SJSA1 (cell line): Measurements from ENCODE around the gene MSX1. TPM values are rescaled to one million over a fixed set of nuclear protein-coding genes. Genes with fewer than 3 reads are reported as not detected.

Source experiments
- DNase-seq, 2 experiments: peaks; one replicate each; pipeline ENCODE4 v3.0.0-alpha.2; 2015 to 2020; ENCODE audit warnings: low spot score in 2 of 2, low read depth in 1 of 2
- H3K27ac ChIP-seq: fragments of 250-450 bp; sonication (Bioruptor Pico); 2 replicates; pipeline ENCODE4 v1.5.1; 2020; ENCODE audit warnings: mild to moderate bottlenecking, moderate library complexity
- H3K27me3 ChIP-seq: fragments of 250-450 bp; sonication (Bioruptor Pico); replicated peaks from 2 replicates; pipeline ENCODE4 v1.5.1; 2020; ENCODE audit warnings: mild to moderate bottlenecking, moderate library complexity
- H3K36me3 ChIP-seq: fragments of 250-450 bp; sonication (Bioruptor Pico); 2 replicates; pipeline ENCODE4 v1.5.1; 2020; ENCODE audit warnings: mild to moderate bottlenecking
- H3K4me1 ChIP-seq: fragments of 250-450 bp; sonication (Bioruptor Pico); replicated peaks from 2 replicates; pipeline ENCODE4 v1.6.1; 2021; ENCODE audit warnings: mild to moderate bottlenecking
- H3K4me3 ChIP-seq: fragments of 250-450 bp; sonication (Bioruptor Pico); 2 replicates; pipeline ENCODE4 v1.5.1; 2020; ENCODE audit warnings: mild to moderate bottlenecking
- H3K9me3 ChIP-seq: fragments of 250-450 bp; sonication (Bioruptor Pico); replicated peaks from 2 replicates; pipeline ENCODE4 v1.5.1; 2020; ENCODE audit warnings: mild to moderate bottlenecking
- total RNA-seq: library from RNA; depleted of rRNA; stranded (reverse); fragments of >200 nt; shearing (Covaris generic); gene quantifications from 2 replicates; pipeline ENCODE4 v1.2.3, GENCODE V29; 2014

The MSX1 gene
- total RNA-seq, 1 experiment from 2014 or later, result 10.9 TPM

DNA sequence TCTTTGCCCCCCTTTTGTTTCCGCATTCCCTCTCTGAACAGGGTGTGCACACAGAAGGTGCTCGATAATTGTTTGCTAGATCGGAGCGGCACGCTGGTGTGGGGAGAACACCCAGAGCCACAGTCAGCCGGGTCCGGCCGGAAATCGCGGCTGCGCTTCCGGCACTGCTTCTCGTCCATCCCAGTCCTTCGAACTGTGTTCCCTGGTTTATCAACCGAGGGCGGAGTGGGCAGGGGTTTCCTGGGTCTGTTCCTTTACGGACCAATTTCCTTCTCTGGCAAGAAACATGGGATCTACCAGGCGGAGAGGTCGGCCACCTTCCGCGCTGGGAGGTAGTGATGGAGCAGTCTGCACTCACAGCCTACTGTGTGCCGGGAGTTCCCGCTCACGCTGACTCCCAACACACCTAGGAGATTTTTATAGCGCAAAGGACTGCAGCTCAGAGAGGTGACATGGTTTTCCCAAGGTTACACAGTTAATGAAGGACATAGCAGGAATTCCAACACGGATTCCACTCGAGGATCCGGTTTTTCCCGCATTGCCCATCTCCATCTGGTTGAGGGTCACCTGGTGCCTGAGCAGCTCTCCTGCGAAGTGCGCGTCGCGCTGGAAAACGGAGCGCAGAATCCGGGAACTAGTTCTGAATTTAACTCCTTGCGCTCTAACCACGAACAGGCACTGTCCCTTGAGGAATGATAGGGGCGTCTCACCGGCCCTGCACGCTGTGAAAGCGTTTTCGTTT, 6.8 kb downstream of the MSX1 start:
- H3K27ac ChIP-seq, result no peak overlapping the region
- H3K9me3 ChIP-seq, result no peaks in the 10 kb centered on the region
- 0 out of 2 replicates have a peak, but pooled peaks cover 4% of the 10 kb centered on the region for H3K4me1 ChIP-seq
- H3K36me3 ChIP-seq, result no peaks in the 10 kb centered on the region
- peaks cover 10% of the 10 kb centered on the region; the same call in 1 of the 2 replicates for H3K27me3 ChIP-seq
- DNase-seq, result no peak
- no peak overlapping the region for H3K4me3 ChIP-seq

DNA sequence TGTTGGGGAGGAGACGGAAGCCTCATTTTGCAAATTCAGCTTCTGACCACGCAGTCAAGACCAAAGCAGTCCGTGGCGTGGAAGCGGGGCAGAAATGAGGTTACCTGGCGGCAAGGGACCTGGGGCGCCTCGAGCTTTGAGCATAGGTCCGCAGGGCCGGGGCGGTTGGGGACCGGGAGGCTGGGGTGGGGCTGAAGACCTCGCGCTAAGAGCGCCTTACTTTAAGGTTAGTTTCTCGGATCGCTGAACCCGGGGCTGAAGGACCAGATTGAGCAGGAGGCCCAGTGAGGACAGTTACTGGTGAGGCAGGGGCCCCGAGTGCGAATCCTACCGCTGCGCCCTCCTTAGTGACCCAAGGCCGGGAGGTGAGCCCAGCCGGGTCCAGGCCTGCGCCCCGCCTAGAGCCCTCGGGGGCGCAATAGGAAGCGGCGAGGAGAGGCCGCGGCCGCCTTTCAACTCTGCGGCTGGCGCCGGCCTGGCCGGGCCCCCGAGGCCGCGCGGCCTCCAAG, 7.5 kb downstream of the MSX1 start:
- H3K36me3 ChIP-seq, result no peaks in the 10 kb centered on the region
- H3K4me1 ChIP-seq, result no peaks in the 10 kb centered on the region
- DNase-seq, result no peak
- H3K27ac ChIP-seq, result no peak overlapping the region
- H3K27me3 ChIP-seq, result peaks cover 15% of the 10 kb centered on the region
- no peaks in the 10 kb centered on the region for H3K9me3 ChIP-seq
- no peak overlapping the region for H3K4me3 ChIP-seq

DNA sequence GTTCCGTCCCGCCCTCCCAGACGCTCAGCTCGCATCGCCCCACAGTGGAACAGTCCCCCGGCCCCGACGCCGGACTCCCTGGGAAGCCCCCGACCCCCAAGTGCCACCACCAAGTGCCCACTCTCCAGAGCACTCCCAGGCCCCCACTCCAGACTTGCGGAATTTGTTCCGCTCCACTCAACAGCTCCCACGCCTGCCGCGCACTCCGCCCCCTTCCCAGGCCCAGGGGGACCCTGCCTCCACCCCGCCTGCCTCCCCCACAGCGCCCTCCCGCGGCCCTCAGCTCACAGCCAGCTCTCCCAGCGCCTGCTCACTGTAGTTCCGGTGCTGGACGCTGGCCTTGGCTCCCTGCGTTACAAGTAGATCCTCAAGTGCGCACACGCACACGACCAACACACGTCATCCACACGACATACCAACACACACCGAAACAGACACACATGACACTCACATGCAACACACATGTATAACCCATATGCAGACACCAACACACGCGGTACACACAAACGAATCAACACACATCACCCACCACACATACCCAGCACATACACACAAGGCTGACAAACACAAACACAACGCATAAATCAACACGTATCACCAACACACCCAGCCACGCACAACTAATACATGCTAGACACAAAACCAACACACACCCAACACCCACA, 8.0 kb downstream of the MSX1 start:
- Histone ChIP-seq H3K27me3 (peaks cover 20% of the 10 kb centered on the region), H3K4me1 (no peaks in the 10 kb centered on the region), H3K27ac (no peak overlapping the region), H3K36me3 (no peaks in the 10 kb centered on the region), H3K4me3 (no peak overlapping the region), H3K9me3 (no peaks in the 10 kb centered on the region)
- no peak for DNase-seq

DNA sequence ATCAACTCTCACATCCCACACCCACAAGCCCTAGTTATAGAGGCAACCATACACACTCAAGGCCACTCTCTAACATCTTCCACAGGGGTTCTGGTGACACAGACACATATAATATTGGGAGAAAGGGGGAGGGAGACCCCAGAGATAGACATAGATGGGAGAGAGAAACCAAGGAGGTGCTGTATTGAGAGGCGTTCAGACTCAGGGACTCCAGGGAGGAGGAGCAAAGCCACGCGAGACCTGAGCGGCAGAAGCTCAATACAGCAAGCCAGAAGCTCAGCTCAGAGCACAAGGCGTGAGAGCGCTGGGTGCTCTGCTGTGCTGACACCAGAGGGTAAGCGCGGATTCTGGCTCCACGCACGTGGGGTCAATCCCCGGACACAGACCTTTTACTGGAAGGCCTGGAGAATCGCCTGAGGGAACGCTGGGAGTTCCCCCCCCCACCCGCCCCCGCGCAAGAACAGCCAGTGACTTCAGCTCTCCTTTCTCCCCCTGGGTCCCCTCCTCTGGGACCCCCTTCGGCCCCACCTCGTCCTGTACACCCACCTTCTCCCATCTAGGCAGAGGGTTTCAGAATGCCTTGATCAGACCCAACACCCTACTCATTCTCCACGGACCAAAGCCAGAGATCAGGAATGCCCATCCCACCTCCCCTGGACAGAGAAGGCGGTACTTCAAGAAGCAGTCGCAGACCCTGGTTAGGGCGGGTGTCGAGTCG, 8.7 kb downstream of the MSX1 start:
- Histone ChIP-seq H3K27me3 (peaks cover 20% of the 10 kb centered on the region), H3K36me3 (no peaks in the 10 kb centered on the region), H3K4me1 (no peaks in the 10 kb centered on the region), H3K9me3 (no peaks in the 10 kb centered on the region), H3K4me3 (no peak overlapping the region), H3K27ac (no peak overlapping the region)
- no peak for DNase-seq

DNA sequence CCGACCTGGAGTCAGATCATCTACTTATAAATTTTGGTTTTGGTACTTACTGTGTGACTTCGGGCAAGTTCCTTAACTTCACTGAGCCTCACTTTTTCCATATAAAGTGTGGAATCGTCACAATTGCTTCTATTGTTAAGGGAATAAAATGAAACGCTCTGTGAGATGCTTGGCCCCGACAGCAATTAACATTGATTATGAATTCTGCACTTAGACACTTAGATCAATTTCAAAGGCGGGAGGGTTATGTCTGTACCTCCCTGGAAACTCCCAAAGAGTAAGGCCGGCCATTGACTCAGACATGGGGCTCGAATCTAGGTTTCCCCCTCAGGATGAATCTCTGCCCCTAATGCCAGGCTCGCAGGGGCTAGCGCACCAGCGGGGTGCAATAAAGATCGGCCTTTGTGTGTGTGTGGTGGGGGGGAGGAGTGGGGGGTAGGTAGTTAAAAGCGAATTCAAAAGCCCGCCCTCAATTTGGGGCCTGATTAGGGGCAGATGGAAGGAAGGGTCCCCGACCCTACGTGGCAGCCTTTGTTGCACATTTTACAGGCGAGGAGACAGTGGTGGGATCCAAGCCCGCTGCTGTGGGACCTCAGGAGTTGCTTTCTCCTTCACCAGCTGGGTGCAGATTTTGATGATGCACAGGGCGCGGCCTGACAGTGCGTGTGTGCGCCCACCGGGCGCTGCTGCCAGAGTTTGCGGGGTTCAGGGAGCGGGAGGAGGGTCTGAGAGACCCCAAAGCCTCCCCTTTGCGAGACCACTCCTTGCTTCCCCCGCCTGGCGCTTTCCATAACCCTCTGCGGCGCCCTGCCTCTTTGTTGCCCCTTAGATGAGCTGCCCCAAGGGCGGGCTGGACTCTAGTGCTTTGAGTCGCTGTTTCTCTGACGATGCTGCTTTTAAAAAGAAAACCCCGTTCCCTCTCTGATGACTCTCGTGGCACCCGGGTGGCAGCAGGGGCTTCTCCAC, 9.6 kb downstream of the MSX1 start:
- peaks cover 20% of the 10 kb centered on the region for H3K27me3 ChIP-seq
- DNase-seq, result no peak
- no peak overlapping the region for H3K27ac ChIP-seq
- no peaks in the 10 kb centered on the region for H3K4me1 ChIP-seq
- H3K4me3 ChIP-seq, result no peak overlapping the region
- no peaks in the 10 kb centered on the region for H3K9me3 ChIP-seq
- H3K36me3 ChIP-seq, result no peaks in the 10 kb centered on the region

DNA sequence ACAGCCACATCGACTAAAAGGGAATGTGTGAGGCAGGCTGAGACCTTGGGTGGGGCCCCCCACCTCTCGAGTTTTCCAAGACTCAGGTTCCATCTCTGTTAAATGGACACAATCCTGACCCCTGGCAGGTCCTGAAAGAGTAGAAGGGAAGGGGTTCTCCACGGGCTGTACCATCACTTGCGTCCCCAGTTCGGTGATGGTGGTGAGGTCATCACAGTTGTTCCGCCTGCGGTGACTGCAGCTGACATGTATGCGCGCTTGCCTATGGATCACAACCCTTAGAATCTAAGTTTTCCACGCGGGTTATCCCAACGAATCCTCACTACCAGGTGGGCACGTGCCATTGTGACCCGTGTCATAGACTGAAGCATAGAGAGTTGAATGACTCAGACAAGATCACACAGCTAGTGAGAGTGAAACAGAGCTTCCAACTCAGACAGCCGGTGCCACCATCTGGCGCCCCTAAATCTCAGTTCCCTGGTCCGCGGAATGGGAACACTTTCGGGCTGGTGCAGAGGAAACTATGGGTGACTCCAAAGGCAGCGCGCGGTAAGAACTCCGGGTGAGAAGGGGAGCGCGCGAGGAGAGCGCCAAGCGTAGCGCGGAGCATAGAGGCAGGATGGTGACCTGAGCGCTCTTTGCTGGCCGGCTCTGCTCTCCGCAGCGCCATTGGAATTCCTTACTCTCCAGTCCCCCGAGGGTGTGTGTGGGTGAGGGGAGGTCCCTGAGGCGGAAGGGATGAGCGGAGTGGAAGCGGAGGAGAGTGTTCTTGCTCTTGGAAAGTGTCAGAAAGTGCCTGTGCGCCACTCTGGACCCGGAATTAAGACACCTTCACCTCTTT, 10.5 kb downstream of the MSX1 start:
- H3K36me3 ChIP-seq, result no peaks in the 10 kb centered on the region
- H3K27me3 ChIP-seq, result peaks cover 20% of the 10 kb centered on the region
- H3K4me3 ChIP-seq, result no peak overlapping the region
- H3K9me3 ChIP-seq, result no peaks in the 10 kb centered on the region
- no peak overlapping the region for H3K27ac ChIP-seq
- DNase-seq, result no peak
- H3K4me1 ChIP-seq, result no peaks in the 10 kb centered on the region

DNA sequence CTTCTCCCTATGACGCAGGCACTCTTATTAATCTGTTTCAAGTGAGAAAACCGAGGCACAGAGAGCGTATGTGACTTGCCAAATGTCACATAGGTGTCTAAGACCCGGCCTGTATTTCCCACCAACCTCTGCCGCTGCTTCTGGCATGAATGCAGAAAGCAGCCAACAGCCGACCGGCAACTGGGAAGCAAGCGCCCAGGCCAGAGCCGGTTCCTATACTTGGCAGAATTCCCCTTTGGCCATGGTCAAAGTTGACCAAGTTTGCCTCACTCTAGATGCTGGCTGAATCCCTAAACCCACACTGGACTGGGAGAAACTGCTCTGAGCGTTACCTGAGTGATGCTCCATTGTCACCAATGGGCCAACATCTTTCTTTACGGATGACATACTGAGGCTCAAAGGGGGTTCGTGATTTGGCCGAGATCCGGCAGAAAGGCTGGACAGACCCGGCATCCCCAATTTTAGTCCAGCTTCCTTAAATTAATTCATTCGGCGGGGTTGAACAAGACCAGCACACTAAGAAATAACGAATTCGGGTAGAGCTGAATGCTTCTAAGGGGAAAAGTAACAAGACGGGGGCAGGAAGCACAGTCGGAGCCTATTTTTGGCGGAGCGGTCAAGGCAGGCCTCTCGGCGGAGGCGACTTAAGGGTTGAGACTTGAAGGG, 11.2 kb downstream of the MSX1 start:
- H3K36me3 ChIP-seq, result no peaks in the 10 kb centered on the region
- no peak overlapping the region for H3K27ac ChIP-seq
- H3K9me3 ChIP-seq, result no peaks in the 10 kb centered on the region
- no peak overlapping the region for H3K4me3 ChIP-seq
- H3K27me3 ChIP-seq, result peaks cover 20% of the 10 kb centered on the region
- H3K4me1 ChIP-seq, result no peaks in the 10 kb centered on the region
- DNase-seq, result no peak

DNA sequence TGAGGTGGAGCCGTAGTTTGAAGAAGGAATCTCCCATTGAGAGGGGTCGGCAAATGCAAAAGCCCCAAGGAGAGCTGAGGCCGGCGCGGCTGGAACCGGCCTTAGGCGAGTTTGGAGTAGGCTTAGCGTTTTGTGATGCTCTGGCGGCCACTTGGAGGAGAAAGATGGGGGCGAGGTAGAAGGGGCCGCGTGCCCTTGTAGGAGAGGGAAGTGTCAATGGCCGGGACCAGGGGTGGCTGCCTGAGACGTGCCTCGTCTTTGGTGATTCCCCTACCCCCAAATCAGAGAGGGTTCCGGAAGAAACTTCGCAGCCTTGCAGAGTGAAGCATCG, 11.7 kb downstream of the MSX1 start:
- no peak overlapping the region for H3K4me3 ChIP-seq

DNA sequence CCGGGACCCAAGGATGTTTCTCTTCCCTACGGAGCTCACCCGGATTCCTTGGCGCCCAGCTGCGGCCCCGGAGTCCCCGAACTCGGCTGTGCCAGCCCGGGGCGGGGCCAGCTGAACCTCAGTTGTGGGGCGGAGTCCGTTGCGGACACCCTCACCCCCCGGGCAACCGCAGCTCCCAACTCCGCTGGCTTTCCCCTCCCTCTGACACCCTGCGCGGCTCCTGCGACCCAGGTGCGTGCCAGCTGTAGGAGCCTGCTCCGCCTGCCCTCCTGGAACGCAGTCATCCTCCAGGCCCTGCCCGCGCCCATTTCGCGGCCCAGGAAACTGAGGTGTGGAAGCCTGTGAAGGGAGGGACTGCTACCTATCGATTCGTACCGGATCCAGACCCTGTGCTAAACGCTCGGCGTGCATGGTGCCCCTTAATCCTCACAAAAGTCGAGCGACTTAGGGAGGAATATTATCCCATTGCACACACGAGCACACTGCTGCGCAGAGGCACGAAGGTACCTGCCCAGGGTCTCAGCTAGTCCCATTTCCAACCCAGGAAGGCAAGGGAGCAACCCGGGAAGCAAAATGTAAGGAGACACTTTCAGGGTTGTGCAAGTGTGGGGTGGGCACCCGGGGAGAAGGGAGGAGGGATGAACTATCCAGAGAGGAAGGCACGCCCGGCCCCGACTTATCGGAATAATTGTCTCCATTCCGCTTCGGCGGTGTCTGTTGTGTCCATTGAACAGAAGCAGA, 12.3 kb downstream of the MSX1 start:
- H3K27me3 ChIP-seq, result peaks cover 20% of the 10 kb centered on the region
- H3K9me3 ChIP-seq, result no peaks in the 10 kb centered on the region
- no peak overlapping the region for H3K4me3 ChIP-seq
- H3K27ac ChIP-seq, result no peak overlapping the region
- H3K4me1 ChIP-seq, result no peaks in the 10 kb centered on the region
- H3K36me3 ChIP-seq, result no peaks in the 10 kb centered on the region
- DNase-seq, result no peak

More for the DNA sequence above, 11.7 kb downstream of the MSX1 start:
- peaks cover 20% of the 10 kb centered on the region for H3K27me3 ChIP-seq
- H3K4me1 ChIP-seq, result no peaks in the 10 kb centered on the region
- no peak overlapping the region for H3K27ac ChIP-seq
- no peak for DNase-seq
- no peaks in the 10 kb centered on the region for H3K36me3 ChIP-seq
- H3K9me3 ChIP-seq, result no peaks in the 10 kb centered on the region

DNA sequence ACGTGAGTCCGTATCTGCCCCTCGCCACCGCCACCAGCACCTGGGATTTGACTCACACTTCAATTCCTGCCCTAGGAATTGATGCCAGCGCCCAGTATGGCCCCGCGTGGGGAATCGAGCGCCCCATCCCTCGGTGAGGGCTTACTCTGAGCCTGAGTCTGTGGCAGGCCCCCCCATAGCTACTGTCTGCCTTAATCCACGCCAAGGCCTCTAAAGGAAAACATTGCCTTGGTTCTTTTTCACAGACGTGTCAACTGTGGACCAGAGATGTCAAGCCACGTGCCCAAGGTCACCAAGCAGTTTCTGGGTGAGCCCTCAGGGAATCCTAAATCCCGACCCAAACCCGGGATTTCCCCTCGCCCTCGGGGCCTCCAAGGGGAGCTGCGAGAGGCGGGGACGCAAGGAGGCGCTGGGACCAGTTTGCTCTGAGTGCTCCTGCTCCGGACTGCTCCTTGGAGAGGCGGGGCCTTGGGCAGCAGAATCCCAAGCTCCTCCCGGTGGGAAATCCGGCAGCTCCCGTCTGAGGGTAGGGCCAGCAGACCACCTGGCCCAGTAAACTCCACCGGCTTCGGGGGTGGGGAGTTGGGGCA, 12.9 kb downstream of the MSX1 start:
- H3K27ac ChIP-seq, result no peak overlapping the region
- no peaks in the 10 kb centered on the region for H3K4me1 ChIP-seq
- no peaks in the 10 kb centered on the region for H3K9me3 ChIP-seq
- H3K36me3 ChIP-seq, result no peaks in the 10 kb centered on the region
- peaks cover 20% of the 10 kb centered on the region for H3K27me3 ChIP-seq
- no peak for DNase-seq
- H3K4me3 ChIP-seq, result no peak overlapping the region

DNA sequence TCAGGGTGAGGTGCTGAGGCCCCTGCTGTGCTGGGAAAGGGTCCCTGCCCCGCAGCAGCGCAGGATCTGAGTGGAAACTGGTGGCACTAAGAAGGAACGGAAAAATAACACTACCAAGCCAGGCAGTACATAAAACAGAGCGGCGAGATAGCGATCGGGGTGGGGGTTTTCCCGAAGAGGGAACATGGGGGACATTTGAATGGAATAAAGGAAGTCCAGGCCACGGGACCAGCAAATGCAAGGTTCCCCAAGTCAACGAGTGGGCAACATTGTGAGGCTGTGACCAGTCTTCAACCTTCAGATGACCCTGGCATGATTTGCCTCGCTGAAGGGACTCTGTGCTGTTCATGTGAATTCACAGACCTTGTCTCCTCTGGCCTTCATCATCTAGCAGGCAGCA, 13.7 kb downstream of the MSX1 start:
- no peak overlapping the region for H3K4me3 ChIP-seq
- no peak overlapping the region for H3K27ac ChIP-seq
- peaks cover 20% of the 10 kb centered on the region for H3K27me3 ChIP-seq
- no peak for DNase-seq
- H3K9me3 ChIP-seq, result no peaks in the 10 kb centered on the region
- no peaks in the 10 kb centered on the region for H3K36me3 ChIP-seq
- H3K4me1 ChIP-seq, result no peaks in the 10 kb centered on the region
